Endothelial cell of umbilical vein (primary cell): Measurements from ENCODE around the gene ANO4.

ENCODE experiments used
- JUN ChIP-seq: IDR thresholded peaks from 2 replicates; pipeline ENCODE4 v1.6.1; 2011; ENCODE audit warnings: borderline replicate concordance, low read depth; ENCODE audit not compliant: insufficient read length, insufficient read depth
- POLR2A ChIP-seq: IDR thresholded peaks from 2 replicates; pipeline ENCODE4 v1.6.1; 2012; ENCODE audit warnings: low read depth, mild to moderate bottlenecking, control low read depth, low read length
- TF ChIP-seq, protein P1 (sequence below), 2 donors: IDR thresholded peaks; 1 replicate in 1 of 2; 2 replicates in 1 of 2; pipeline ENCODE4 v1.5.1; 2011; ENCODE audit warnings: low read length in 2 of 2, mild to moderate bottlenecking in 2 of 2, moderate library complexity in 2 of 2, control low read depth in 1 of 2, inconsistent platforms in 1 of 2, low read depth in 1 of 2; ENCODE audit not compliant: insufficient read depth in 1 of 2; ENCODE audit errors: extremely low read depth in 1 of 2
- TF ChIP-seq, protein P2 (sequence below): IDR thresholded peaks from 2 replicates; pipeline ENCODE4 v1.6.1; 2011; ENCODE audit not compliant: insufficient read depth, insufficient read length

DNA sequence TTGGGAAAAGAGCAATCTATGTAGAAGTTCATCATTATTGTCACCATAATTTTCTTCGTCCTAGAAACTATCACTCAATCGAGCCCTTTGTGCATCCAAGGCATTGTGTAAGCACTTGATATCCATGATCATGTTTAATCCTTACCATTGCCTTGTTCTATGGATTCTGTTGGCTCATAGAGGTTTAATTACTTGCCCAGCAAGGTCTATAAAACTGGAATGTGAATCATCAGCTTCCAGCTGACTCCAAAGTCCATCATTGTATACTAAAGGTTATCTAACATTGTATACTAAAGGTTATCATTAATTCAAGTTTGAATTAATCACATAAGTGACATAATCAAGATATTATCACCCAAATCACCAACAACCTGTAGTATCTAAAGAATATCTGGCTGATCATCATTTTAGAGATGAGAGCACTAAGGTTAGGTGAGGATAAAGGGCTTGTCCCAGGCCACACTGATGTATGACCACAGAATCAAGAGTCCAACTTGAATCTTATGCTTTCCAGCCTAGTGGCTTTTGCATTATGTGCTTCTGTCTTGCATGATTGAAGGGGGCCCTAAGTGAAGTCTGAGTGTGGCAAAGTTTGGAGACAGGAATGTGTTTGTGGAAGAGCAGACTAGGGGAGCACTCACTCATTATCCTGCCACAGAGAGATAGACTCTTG, 188.1 kb downstream of the ANO4 start:
- TF ChIP-seq, protein P1, sequence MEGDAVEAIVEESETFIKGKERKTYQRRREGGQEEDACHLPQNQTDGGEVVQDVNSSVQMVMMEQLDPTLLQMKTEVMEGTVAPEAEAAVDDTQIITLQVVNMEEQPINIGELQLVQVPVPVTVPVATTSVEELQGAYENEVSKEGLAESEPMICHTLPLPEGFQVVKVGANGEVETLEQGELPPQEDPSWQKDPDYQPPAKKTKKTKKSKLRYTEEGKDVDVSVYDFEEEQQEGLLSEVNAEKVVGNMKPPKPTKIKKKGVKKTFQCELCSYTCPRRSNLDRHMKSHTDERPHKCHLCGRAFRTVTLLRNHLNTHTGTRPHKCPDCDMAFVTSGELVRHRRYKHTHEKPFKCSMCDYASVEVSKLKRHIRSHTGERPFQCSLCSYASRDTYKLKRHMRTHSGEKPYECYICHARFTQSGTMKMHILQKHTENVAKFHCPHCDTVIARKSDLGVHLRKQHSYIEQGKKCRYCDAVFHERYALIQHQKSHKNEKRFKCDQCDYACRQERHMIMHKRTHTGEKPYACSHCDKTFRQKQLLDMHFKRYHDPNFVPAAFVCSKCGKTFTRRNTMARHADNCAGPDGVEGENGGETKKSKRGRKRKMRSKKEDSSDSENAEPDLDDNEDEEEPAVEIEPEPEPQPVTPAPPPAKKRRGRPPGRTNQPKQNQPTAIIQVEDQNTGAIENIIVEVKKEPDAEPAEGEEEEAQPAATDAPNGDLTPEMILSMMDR (IDR thresholded peaks at IDR 0.05; ENCODE audit: extremely low read depth in 1 of 2, insufficient read depth in 1 of 2, low read depth in 1 of 2, low read length in 2 of 2): no peak
- no peak for TF ChIP-seq POLR2A
- no peak for TF ChIP-seq JUN
- TF ChIP-seq, protein P2, sequence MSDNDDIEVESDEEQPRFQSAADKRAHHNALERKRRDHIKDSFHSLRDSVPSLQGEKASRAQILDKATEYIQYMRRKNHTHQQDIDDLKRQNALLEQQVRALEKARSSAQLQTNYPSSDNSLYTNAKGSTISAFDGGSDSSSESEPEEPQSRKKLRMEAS: no peak
